ENCODE results near the gene DNAJB14.

DNA sequence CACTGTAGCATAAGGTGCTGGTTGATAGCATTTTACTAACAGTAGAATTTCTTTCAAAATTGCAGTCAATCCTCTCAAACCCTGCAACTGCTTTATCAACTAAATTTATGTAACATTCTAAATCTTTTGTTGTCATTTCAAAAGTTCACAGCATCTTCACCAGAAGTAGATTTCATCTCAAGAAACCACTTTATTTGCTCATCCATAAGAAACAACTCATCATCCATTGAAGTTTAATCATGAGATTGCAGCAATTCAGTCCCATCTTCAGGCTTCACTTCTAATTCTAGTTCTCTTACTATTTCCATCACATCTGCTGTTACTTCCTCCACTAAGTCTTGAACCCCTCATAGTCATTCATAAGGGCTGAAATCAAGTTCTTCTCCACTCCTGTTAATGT, 73.8 kb downstream of the DNAJB14 start:
- no peak for TF ChIP-seq EZH2 (IDR thresholded peaks at IDR 0.05; ENCODE audit: borderline replicate concordance, low read depth, low read length, severe bottlenecking)
- TF ChIP-seq, protein P1, sequence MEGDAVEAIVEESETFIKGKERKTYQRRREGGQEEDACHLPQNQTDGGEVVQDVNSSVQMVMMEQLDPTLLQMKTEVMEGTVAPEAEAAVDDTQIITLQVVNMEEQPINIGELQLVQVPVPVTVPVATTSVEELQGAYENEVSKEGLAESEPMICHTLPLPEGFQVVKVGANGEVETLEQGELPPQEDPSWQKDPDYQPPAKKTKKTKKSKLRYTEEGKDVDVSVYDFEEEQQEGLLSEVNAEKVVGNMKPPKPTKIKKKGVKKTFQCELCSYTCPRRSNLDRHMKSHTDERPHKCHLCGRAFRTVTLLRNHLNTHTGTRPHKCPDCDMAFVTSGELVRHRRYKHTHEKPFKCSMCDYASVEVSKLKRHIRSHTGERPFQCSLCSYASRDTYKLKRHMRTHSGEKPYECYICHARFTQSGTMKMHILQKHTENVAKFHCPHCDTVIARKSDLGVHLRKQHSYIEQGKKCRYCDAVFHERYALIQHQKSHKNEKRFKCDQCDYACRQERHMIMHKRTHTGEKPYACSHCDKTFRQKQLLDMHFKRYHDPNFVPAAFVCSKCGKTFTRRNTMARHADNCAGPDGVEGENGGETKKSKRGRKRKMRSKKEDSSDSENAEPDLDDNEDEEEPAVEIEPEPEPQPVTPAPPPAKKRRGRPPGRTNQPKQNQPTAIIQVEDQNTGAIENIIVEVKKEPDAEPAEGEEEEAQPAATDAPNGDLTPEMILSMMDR (IDR thresholded peaks at IDR 0.05; ENCODE audit: borderline replicate concordance, extremely low read depth, low read length, poor library complexity, severe bottlenecking), result no peak
